AG08396 (cell line): ENCODE data around the gene HNF1B.
A peak's percentile ranks its signal among the peaks of the same experiment; 100 is the strongest.
"Not testable (repeated sequence)": the region's sequence is repeated elsewhere in the genome, so short reads cannot be mapped to it uniquely, and the experiment has no call there.

Source experiments
- DNase-seq: peaks from one replicate; pipeline ENCODE4 v3.0.0; 2012; ENCODE audit warnings: low spot score, mixed read lengths

HNF1B gene, protein sequence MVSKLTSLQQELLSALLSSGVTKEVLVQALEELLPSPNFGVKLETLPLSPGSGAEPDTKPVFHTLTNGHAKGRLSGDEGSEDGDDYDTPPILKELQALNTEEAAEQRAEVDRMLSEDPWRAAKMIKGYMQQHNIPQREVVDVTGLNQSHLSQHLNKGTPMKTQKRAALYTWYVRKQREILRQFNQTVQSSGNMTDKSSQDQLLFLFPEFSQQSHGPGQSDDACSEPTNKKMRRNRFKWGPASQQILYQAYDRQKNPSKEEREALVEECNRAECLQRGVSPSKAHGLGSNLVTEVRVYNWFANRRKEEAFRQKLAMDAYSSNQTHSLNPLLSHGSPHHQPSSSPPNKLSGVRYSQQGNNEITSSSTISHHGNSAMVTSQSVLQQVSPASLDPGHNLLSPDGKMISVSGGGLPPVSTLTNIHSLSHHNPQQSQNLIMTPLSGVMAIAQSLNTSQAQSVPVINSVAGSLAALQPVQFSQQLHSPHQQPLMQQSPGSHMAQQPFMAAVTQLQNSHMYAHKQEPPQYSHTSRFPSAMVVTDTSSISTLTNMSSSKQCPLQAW

GRCh38 chr17:37744961-37745800, at the start of gene HNF1B:
Gene HNF1B, minus strand, starts transcription at chr17:37745059. Its CDS starts 175 bp downstream, at chr17:37744884.
- no peak for DNase-seq

- DNase-seq, result no peak
These were observed 47.9 kb upstream of the HNF1B start for GRCh38 chr17:37792787-37793186.

- DNase-seq, result no peak
These were observed 46.9 kb upstream of the HNF1B start for GRCh38 chr17:37791447-37792399.

- DNase-seq, result no peak
These were observed 45.1 kb upstream of the HNF1B start for GRCh38 chr17:37789771-37790541.

- DNase-seq, result no peak
These were observed 44.2 kb upstream of the HNF1B start for GRCh38 chr17:37789021-37789565.

DNA sequence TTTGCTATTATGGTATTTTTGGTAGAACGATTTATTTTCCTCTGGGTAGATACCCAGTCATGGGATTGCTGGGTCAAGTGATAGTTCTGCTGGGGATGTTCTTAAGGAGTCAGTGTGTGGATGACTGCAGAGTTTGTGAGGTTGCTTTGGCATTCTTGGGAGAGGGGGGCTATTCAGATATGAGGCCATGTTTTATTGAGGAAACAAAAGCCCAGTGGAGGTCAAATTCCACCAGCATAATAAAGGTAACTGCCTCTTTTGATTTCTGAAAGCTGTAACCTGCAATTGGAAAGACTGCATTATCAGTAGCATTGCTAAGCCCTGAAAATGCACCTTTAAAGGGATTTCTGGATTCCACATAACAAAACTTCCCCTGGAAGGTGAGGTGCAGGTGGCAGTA, 43.7 kb upstream of the HNF1B start:
- DNase-seq, result no peak

DNA sequence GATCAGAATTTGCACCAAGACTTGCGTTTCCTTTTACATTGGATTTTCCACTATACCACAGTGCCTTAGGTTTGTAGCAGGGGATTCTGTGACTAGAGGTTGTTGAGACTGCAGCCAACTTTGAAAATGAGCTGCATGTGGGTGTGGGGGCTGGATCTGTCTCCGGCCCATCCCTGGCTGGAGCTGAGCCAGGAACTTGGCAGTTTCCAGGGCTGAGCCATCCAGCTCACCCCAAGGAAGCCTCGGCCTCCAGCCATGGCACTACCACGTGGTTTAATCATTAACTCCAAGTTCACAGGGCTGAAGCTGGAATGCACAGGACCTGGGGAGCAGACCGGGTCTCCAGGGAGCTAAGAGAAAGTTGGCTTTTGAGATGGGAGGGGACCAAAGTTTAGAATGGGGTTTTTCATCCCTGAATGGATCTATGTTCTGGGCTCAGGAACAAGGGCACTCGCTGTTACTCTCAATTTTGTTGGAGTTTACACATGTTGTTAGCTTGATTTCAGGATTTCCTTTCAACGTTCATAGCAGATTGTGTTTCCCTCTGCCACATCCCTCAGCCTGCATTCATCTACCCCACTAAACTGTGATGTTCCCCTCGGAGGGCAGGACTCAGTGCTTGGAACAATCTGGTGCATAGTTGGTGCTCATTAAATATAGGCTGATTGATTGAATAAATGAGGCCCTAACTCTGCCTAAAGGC, 42.3 kb upstream of the HNF1B start:
- DNase-seq, result no peak

GRCh38 chr17:37786481-37786880, 41.6 kb upstream of the HNF1B start:
- DNase-seq, result no peak

- DNase-seq, result not testable (repeated sequence)
These were observed 37.6 kb upstream of the HNF1B start for GRCh38 chr17:37782460-37782859.

- DNase-seq, result no peak
These were observed 36.6 kb upstream of the HNF1B start for GRCh38 chr17:37781451-37781850.

GRCh38 chr17:37779554-37779953, 34.7 kb upstream of the HNF1B start:
- peak; percentile 53 for DNase-seq

GRCh38 chr17:37774504-37774903, 29.6 kb upstream of the HNF1B start:
- DNase-seq, result no peak

DNA sequence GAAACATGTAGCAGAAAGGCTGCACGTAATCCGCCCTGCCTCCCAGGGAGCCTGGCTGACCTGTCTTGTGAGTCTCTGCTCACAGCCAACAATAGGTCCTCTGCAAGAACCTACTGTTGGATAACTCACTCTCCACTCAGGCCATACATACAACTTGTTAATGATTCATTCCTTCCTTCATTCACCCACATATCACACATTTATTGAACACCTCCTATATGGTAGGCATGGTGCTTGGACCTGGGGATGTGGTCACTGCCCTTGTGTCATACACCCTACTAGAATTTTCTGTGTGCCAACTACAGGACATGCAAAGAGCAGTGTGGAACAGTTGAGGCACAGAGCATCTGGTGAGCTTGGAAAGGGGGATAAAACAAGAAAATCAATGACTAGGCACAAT, 28.1 kb upstream of the HNF1B start:
- no peak for DNase-seq

DNA sequence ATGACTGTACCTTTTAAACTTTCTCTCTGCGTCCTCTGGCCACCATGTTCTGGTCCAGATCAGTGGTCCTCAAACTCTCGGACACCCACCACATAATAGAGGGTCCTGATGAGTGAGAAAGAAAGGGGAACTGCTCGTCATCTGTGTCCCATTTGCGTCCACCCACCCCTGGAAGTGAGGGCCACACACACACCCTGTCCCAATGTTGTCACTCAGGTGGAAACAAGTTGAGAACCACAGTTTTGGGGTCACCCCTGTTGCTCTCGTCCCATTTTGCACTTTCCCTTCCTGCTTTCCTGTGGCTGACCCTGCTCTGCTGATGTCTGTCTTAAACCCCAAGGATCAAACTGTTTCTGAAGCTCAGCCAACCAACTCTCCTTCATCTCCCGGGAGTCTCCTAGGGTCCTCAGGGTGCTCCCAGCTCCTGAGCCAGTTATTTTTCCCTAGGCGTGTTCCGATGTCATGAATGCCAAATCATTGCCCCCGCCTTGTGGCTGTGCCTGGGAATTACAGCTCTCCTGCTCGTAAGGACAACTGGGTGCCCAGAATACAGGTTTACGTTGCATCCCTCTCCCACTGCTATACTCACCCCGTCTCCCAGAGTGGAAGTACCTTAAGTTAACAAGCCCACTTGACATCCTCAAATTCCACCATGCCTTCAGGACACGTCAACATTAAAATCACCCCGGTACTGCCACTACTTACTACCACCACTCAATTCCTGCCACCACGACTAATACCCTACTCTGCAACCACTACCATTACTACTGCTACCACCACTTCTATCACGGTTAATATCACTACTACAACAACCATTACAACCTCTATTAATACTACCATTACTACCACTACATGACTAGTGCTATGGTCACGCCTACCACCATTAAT, 26.0 kb upstream of the HNF1B start:
- DNase-seq, result peak; percentile 68

DNA sequence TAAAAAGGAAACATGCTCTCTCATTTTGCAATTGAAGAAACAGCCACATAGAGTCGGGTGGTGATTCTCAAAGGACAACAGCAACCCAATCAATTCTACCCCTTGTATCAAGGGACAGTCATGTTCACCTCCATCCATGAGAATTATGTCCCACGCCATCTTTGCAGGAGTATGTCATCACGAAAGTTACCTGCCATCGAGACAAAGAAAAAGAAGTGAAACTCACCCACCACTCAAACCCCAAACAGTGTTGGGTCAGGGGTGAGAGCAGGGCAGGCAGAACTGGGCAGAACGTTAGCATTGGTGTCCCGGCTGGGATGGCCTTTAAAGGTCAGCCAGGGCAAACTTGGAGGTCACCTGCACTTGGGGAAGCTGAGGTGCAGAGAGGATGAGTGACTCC, 24.2 kb upstream of the HNF1B start:
- no peak for DNase-seq

DNA sequence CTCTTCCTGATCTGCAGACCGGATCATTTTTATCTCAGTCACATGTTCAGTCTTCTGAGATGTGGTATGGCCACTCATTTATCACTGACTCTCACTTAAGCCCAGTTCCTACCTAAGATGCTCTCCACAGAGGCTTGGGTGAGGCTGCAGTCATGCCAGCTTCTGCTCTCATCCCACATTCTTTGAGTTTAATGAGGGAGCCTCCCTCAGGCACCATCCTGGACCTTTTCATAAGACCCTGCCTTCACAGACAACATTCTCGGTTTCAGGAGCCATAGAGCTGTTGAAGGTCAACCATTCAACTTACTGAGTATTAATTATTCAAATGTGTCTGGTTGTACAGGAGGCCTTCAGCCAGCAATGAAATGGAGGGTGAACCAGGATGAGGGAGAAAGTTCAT, 23.6 kb upstream of the HNF1B start:
- no peak for DNase-seq

DNA sequence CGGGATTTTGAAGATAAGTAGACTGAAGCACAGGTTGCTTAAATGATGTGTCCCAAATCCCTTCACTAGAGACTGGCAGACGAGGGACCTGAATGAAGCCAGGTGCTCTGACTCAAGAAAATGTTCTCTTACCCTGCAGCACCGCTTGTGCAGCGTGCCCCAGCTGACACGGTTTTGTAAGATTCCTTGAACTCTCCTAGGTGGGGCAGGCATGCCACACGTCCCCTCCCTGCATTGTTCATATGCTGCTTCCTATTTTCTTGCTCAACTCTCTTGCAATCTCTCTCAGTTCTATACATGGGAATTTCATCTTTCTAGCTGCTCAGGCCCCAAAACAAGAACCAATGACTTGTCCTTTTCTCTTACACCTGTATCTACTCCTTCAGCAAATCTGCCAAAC, 22.1 kb upstream of the HNF1B start:
- no peak for DNase-seq

GRCh38 chr17:37764383-37764782, 19.5 kb upstream of the HNF1B start:
- DNase-seq, result no peak

GRCh38 chr17:37762666-37763065, 17.8 kb upstream of the HNF1B start:
- DNase-seq, result no peak
